Central memory CD4-positive, alpha-beta T cell (primary cell): ENCODE results near the gene CYP27B1.

Experiments
- DNase-seq: peaks from one replicate; pipeline ENCODE4 v3.0.0; 2022

The CYP27B1 gene

GRCh38 chr12:57750561-57751431 is 16.1 kb downstream of the CYP27B1 start:
- no peak for DNase-seq

DNA sequence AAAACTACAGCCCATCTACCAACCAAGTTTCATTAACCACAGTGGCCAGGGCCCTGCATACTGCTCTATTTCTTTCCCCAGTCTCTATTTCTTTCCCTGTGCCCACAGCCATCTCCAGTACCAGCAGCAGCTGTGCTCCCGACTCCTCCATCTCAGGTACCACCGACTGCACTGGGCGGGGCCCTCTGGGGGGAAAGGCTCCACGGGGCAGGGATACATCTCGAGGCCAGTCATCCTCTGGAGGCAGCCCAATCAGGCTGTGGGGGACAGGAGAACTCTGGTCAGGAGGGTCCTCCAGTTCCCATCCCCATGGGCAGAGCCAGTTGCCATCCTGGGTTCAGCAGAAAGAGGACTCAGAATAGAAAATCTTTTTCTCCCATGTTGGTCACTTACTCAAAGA is 17.8 kb downstream of the CYP27B1 start:
- DNase-seq = no peak

- no peak for DNase-seq
Measured at GRCh38 chr12:57746025-57746424, 20.9 kb downstream of the CYP27B1 start.

DNA sequence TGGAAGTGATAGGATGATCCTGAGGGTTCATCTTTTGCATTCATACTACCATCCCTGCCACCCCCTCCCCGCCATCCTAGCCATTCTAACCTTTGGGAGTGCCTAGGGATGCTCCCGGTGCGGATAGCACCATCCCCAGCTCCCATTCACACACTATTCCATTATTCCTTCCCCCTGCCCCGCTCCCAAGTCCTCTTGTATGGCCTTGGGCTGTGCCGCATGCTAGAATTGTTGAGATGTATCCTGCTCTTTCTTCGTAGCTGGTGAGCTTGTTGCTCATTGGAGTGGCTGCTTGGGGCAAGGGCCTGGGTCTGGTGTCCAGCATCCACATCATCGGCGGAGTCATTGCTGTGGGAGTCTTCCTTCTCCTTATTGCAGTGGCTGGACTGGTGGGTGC is 21.4 kb downstream of the CYP27B1 start:
- DNase-seq = no peak

- peak; percentile 94 for DNase-seq
Measured at GRCh38 chr12:57744777-57745484, 21.9 kb downstream of the CYP27B1 start, which contains the start of gene TSPAN31. TSS of gene TSPAN31 (plus strand) at chr12:57745039. CDS start at chr12:57745155, 116 bp downstream.

GRCh38 chr12:57744194-57744776 is 22.6 kb downstream of the CYP27B1 start:
- no peak for DNase-seq

DNA sequence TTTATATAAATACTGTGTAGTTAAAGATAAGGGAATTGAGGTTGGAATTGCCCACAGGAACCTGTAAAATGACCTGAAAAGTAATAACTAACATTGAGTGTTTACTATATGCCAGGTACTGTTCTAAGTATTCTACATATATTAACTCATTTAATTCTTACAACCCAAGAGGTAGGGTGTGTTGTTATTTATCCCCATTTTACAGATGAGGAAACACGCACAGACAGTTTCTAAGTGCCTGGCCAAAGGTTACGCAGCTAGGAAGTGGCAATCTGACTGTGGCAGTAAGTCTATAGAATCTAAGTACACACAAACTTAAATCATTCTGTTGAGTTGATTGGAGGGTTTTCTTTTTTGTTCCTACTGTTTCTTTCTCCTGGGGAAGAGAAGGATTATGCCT is 23.1 kb downstream of the CYP27B1 start:
- no peak for DNase-seq

- peak; percentile 82 for DNase-seq
Measured at GRCh38 chr12:57741844-57742738, 24.8 kb downstream of the CYP27B1 start.

DNA sequence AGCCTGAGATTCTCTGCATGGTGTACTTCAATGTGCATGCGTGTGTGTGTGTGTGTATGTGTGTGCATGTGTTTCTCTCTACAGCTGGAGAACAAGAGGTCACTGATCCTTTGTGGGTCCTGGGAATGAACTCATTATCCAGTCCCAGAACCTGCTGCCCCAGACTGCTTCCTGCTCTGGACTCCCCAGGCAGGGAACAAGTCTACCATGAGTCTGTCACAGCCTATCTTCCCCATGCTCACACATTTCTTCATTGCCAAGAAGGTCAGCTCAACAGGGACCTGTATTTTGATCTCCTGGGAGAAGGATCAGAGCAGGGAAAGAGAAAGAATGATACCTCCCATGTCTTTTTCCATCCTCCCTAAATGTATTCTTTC is 25.5 kb downstream of the CYP27B1 start:
- no peak for DNase-seq

GRCh38 chr12:57740656-57741412 is 26.0 kb downstream of the CYP27B1 start:
- DNase-seq = peak; percentile 92

DNA sequence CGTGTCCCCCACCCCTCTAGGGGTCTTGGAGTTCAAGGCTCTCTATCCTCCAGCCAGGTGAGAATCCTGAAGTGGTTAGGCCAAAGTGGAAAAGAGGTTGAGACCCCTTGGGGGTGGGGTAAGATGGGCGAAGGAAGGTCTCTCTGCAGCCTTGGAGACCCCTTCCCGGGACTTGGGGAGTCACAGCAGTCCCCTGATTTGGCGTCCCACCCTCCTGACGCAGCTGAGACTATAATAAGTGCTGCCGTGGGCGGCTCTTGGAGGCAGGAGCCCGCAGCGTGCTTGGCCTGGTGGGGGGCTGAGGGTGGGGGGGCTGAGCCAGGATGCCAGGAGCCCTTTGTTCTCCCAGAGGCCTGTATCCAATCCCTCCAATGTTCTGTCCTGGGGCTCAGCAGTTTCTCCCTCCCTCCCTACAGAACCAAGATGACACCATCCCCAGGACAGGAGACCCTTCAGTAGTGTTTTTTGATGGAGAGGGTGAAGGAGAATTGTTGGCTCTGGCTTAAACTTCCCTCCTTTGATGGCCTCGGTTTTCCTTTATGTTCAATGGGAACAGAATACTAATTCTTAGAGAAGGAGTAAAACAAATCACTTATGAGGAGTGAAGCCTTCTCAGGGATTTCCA is 26.9 kb downstream of the CYP27B1 start:
- DNase-seq = no peak

DNA sequence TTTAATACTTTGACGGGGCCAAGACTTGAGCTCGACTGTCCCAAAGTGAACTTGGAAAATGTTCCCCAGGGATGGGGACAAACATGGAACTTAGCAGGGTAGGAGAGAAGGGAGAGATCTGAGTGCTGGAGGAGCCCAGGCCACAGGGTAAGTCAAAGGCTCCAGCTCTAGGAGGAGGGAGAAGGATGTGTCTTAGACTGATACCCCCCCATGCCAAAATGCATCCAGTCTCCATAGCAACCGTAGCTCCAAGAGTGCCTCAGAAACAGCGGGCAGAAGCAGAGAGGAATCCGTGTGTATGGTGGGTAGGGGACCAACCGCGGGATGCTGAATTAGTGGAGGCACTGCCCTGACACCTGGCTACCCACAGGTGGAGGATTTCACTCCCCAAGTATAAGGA is 27.5 kb downstream of the CYP27B1 start:
- DNase-seq = no peak

DNA sequence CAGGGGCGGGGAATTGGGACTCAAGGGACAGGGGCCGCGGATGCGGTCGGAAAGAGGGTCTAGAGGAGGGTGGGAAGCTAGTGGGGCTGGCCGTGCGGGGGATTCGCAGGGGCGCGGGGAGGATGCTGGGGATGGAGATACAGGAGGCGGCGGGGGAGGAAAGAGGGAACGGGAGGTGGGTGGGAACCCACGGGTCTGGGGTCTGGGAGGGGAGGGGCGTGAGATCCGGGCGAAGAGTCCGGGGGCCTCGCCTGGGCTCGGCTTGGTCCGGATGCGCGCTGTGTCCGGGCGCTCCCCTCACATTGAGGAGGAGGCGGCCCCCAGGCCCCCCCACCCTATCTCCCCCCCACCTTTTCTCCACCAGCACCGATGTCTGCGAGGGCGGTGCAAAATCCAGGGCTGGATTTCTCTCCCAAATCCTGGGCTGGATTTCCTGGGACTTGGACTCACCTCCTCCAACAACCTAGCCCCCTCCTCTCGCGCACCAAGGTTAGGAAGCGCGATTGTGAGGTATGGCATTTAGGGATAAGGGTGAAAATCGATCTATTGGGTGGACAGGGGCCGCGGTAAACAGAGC is 28.1 kb downstream of the CYP27B1 start, which contains the start of gene AGAP2:
AGAP2 (minus strand) TSS at position 82 of the 577 bp plus-strand sequence. CDS start 496 bp downstream, outside the sequence.
- no peak for DNase-seq

DNA sequence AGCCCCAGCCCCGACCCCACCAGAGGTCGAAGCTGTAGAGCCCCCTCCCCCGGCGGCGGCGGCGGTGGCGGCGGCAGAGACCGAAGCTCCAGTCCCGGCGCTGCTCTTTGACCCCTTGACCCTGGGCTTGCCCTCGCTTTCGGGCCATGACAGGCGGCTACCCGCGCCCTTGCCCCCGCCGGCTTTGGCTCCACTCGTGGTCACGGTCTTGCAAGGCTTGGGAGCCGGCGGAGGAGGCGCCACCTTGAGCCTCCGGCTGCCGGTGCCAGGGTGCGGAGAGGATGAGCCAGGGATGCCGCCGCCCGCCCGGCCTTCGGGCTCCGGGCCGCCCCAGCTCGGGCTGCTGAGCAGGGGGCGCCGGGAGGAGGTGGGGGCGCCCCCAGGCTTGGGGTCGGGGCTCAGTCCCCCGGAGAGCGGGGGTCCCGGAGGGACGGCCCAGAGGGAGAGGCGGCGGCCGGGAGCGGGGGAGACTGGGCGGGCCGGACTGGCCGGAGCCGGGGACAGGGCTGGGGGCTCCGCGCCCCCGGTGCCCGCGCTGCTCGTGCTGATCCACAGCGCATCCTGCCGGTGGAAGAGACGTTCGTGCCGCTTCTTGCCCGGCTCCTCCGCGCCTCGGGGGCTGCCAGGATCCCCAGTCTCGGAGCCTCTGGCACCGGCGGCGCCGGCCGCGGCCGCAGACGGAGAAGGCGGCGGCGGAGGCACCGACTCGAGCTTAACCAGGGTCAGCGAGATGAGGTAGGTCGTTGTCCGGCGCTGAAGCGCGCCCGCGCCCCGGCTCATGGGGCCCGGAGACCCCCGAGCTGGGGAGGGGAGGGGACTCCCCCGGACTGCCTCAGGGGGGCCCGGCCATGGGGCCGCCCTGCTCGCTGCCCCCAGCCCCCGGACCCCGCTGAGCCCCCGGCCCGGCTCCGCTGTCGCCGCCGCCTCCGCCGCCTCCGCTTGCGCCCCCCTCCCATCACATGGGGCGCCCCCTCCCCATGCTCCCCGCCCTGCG is 29.1 kb downstream of the CYP27B1 start:
- no peak for DNase-seq

GRCh38 chr12:57736741-57737466 is 30.0 kb downstream of the CYP27B1 start:
- DNase-seq = no peak

- DNase-seq = no peak
Measured at GRCh38 chr12:57735952-57736740, 30.7 kb downstream of the CYP27B1 start.

DNA sequence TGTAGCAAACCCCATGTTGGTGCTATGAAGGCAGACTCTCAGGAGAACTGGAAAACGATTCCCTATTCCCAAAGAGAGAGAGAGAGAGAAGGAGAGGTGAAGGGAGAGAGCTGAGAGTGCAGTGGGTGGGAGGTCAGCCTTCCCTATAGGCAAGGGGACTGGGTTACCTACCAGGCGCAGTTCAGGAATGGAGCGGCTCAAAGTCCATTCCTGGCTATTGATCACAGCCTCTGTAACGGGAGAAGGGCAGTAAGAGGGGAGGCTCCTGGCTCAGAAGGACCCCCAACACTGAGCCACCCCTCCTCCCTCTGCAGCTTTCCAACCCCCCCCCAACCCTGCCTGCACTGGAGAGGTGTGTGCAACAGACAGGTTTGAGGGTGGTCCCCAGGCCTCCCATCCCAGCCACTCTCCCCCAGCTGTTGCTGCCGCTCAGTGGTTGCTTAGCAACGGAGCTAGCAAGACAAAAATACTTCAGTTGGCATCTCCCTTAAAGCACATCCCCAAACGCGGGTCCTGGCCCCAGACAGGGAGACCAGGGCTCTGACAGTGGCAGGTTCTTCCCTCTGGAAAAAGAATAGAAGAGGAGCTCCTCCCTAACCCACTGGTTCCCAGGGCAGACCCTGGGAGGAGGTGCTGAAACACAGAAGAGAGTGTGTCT is 31.6 kb downstream of the CYP27B1 start:
- DNase-seq = no peak
